GM18867 (cell line): ENCODE results near the gene TRAPPC2.
"Not testable (repeated sequence)": the region's sequence is repeated elsewhere in the genome, so short reads cannot be mapped to it uniquely, and the experiment has no call there.

Experiments used
- ATAC-seq: cut with Tn5 transposase; IDR thresholded peaks from one replicate; pipeline ENCODE4 v1.9.1; 2021; ENCODE audit warnings: mild to moderate bottlenecking, moderate library complexity; ENCODE audit not compliant: unreplicated experiment

Gene TRAPPC2

DNA sequence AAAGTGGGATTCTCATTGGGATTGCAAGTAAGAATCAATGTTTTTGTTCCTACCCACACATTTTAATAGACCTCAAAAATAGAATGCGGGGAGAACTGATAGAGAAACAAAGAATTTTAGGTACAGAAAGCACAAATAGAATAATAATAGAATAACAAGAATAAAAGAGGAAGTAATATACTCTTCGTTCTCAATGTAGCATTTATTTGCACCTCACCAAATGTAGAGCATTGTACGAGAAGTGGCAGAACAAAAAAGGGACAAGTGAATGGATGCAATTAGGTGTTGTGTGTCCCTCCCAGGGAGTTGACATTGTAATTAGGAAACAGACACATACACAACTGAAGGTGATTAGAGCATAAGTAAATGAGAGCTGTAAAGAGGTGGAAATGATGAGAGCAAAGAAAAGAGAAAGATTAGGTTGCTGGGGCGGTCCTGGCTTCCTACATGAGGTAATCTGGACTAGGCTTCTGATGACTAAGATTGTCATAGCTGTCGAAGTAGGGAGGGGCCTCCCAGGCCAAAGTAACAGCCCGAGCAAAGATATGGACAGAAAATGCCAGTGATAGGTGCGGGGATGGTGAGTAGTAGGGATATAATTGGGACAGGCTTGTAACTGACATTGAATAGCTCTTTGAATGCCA, 35.1 kb downstream of the TRAPPC2 start:
- ATAC-seq = peak; percentile 59

- no peak for ATAC-seq
Observed at GRCh38 chrX:13698432-13698831, 36.0 kb downstream of the TRAPPC2 start.

DNA sequence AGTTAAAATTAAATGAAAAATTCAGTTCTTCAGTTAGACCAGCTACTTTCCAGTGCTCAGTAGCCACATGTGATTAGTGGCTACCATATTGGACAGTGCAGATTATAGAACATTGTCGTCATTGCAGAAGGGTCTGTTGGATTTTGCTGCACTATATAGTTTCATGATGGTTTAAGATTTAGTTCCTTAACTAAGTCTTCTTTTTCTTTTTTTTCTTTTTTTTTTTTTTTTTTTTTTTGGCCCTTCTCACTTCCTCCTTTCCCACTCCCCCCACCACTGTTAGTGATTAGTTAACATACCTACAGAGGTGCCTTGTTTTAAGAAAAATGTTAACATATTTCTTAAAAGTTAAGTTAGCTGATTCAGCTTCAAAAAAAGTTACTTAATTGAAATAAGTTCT, 36.4 kb downstream of the TRAPPC2 start:
- ATAC-seq = peak; percentile 7

- ATAC-seq = peak; percentile 71
Observed at GRCh38 chrX:13697455-13697854, 37.0 kb downstream of the TRAPPC2 start.

DNA sequence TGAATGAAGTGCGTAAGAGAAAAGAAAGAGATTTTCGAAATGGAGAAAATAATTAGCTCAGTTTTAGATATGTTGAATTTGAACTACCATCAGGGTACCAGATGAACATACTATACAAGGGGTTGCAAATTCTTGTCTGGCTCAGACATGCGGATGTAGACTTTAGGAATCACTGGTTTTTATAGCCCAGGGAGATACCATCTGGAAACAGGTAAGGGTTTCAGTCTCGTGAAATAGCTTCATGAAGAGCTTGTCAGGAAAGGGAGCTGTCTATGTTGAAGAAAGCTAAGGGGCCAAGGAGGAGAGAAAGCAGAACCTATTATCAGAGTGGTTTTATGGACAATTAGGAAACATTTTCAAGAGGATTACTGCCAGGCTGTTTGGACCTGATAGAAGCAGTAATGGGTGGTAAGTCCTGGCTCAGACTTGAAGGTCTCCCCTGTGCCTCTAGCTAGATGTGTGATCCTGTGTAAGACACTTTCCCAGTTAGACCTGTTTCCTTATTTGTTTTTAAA, 38.8 kb downstream of the TRAPPC2 start:
- no peak for ATAC-seq

- ATAC-seq = no peak
Observed at GRCh38 chrX:13694983-13695382, 39.4 kb downstream of the TRAPPC2 start.

DNA sequence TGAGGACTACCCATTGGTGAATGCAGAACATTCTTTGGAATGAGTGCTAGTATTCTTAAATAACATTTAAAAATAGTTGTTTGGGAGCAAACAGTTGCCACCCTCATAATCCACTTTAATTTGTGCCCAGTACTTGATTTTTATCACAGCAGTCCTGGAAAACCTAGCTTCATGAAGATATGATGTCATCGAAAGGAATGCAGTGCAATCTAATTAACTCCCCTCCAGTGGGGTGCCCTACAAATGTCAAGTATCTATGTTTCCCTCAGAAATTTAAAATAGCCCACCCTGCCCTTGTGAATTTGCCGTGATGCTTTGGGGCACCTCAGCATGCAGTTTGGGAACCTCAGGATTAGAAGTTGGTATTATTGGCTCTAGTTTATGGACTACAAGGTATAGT, 40.1 kb downstream of the TRAPPC2 start:
- ATAC-seq = no peak

GRCh38 chrX:13693341-13693961, 41.0 kb downstream of the TRAPPC2 start:
- ATAC-seq = no peak

DNA sequence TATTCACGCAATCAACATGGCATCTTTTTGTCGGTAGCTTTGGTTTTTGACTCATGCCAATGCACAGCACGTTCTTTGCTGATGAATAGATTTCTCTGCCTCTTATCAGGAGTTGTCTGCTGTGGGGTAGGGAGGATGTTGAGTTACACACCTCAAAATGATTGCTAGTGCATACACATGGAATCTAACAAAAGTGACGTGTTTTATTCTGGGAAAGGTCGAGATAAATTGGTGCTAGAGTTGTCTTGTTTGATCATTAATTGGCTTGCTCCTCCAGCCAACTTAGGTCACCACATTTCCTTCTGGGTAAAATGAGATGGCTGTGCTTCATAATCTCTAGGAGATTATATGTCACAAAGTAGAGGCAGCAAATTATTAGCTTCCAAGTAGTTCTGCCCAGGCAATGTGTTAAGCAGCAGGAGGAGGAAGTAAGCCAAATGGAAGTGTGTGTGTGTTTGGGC, 41.6 kb downstream of the TRAPPC2 start:
- no peak for ATAC-seq

DNA sequence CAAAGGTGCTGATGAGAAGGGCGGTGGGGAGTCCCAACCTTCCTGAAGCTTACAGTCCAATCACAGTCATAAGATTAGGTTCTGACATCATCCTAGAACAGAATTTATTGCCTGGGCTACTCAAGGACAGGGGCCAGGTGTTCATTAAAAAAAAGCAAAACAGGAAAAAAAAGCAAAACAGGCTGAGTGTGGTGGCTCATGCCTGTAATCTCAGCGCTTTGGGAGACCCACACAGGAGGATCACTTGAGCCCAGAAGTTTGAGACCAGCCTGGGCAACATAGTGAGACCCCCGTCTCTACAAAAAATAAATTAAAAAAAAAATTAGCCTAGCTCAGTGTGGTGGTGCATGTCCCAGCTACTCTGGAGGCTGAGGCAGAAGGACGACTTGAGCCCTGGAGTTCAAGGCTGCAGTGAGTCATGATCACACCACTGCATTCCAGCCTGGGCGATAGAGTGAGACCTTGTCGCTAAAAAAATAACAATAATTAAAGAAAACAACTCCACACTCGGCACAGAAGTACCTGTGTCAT, 42.5 kb downstream of the TRAPPC2 start:
- no peak for ATAC-seq

GRCh38 chrX:13690836-13691235, 43.6 kb downstream of the TRAPPC2 start:
- no peak for ATAC-seq

- ATAC-seq = no peak
Observed at GRCh38 chrX:13689741-13690211, 44.6 kb downstream of the TRAPPC2 start.

DNA sequence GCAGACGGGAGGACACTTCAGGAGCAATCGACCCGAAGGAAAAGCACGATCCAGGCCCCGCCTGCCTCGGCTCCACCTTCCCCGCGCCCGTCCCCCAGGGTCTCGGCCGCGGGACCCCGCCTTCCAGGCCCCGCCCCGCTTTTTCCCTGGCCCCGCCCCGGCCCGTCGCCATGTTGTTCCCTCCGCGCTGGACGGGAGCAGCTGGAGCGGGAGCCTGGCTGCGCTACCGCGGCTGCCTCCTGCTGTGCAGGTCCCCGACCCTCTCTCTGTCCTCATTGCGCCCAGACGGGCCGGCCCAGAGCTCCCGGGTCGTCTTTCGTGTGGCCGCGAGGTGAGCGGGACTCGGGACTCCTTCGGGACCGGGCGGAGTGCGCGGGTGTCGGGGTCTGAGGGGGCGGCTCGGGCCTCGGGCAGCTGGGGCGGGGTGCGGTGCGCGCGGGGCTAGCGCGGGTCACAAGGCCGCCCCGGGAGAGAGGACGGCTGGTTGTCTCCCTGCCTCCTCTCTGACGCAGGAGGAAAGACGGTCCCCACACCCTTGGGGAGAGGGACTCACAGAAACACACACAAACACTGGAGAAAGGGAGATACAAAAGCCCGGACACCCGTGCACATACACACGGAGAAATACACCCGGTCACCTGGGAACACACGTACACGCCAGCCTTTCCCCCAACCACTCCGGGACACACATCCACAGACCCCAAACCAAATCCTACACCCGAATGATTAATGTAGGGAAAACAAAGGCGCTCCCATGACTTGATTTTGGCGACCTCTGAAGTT, 45.3 kb downstream of the TRAPPC2 start, which contains the start of gene RAB9A:
TSS of gene RAB9A (plus strand) at position 171 of the 783 bp plus-strand sequence. CDS start 19,619 bp downstream, outside the sequence.
- ATAC-seq = peak; percentile 74

GRCh38 chrX:13688384-13688957, 45.9 kb downstream of the TRAPPC2 start:
- ATAC-seq = no peak

DNA sequence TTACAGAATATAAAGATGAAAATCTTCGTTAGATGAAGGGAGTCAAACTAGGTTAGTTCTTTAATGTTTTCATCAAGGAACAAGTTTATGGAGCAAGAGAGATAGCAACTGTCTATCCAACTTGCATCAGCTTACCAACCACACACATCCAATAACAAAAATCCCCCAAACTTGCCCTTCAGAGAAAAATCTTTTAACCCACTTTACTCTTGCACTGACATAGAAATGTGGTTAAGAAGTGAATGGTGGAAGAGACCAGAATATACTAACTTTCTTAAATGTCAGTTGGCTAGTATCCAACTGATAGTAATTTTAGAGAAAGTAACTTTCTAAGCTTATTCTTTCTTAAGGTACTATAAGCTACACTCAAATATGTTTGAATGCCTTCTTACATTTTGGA, 47.2 kb downstream of the TRAPPC2 start:
- no peak for ATAC-seq

DNA sequence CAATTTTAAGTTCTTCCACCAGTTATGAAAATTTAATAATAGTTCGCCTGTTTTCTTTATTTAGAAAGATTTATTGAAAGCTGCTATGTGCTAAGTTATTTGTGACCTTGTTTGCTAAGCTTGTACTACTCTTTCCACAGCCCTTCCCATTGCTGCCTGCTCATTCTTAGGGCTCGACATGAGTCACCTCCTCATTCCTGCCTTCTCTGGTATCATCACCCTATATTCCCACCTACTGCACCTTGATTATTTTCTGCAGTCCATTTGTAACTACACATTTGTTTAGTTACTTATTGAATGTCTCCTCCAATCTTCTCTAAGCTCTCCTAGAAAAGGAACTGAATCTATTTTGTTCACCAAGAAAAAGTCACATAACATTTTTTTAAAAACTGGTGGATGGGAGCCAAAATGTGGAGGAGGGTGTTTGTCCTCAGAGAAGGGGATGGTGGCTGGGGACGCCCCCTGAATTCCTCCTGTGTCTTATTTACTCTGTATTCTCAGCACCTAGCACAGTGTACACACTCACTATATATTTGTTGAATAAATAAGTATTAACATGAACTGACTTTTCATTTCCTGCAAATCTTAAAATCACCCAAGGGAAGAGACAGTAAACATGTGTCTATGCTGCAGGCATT, 49.2 kb downstream of the TRAPPC2 start:
- ATAC-seq = no peak

- ATAC-seq = no peak
Observed at GRCh38 chrX:13684361-13684760, 50.1 kb downstream of the TRAPPC2 start.

DNA sequence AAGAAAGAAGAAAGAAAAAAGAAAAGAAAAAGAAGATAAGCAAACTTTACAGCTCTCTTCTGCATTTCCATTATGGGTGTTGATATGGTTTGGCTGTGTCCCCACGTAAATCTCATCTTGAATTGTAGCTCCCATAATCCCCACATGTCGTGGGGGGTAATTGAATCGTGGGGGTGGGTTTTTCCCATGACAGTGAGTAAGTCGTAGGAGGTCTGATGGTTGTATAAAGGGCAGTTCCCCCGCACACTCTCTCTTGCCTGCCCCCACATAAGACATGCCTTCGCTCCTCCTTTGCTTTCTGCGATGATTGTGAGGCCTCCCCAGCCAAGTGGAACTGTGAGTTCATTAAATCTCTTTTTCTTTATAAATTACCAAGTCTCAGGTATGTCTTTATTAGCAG, 52.8 kb downstream of the TRAPPC2 start:
- ATAC-seq = no peak

DNA sequence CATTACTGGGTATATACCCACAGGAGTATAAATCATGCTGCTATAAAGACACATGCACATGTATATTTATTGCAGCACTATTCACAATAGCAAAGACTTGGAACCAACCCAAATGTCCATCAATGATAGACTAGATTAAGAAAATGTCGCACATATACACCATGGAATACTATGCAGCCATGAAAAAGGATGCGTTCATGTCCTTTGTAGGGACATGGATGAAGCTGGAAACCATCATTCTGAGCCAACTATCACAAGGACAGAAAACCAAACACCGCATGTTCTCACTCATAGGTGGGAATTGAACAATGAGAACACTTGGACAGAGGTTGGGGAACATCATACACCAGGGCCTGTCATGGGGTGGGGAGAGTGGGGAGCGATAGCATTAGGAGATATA, 54.7 kb downstream of the TRAPPC2 start:
- not testable (repeated sequence) for ATAC-seq

- ATAC-seq = no peak
Observed at GRCh38 chrX:13676885-13677284, 57.5 kb downstream of the TRAPPC2 start.
